HepG2 (cell line): ENCODE data around the gene KCNIP3. TPM values are rescaled to one million over a fixed set of nuclear protein-coding genes. Genes with fewer than 3 reads are reported as not detected.

Experiments
- ATAC-seq: fragments of 200-7000 bp; cut with Tn5 transposase; 3 replicates; pipeline ENCODE4 v1.9.1; 2020; ENCODE audit warnings: mild to moderate bottlenecking, moderate library complexity
- BruUV-seq: library from RNA; stranded (reverse); fragments of 400-500 nt; replicated peaks from 2 replicates; lab custom pipeline; 2021; lab: Mats Ljungman, UMichigan
- CTCF ChIA-PET: fragments of 300-600 bp; formaldehyde crosslinking; extraction: SDS; loops from one replicate; lab custom pipeline; 2021; ENCODE audit warnings: low total read pairs, inconsistent platforms, low intra/inter-chr PET ratio; lab: Yijun Ruan, JAX
- POLR2A ChIA-PET: fragments of 350-600 bp; sonication (Branson Sonifier 250); formaldehyde crosslinking; loops from one replicate; lab custom pipeline; 2020; ENCODE audit warnings: antibody characterized with exemption, inconsistent platforms; lab: Yijun Ruan, JAX
- DNase-seq: peaks from one replicate; pipeline ENCODE4 v3.0.0-alpha.2; 2015; ENCODE audit warnings: low spot score
- FAIRE-seq: peaks from 3 replicates; lab custom pipeline; 2011; peaks lifted over from hg19 to GRCh38; lab: Jason Lieb, UNC
- H2AFZ ChIP-seq: one replicate; pipeline ENCODE4 v1.6.1; 2011; ENCODE audit warnings: low read length, inconsistent platforms
- H3K27ac ChIP-seq: fragments of 300-600 bp; 3 replicates; pipeline ENCODE4 v1.8.0; 2011; ENCODE audit warnings: mixed run types, mild to moderate bottlenecking, mixed read lengths, low read length, inconsistent platforms; ENCODE audit not compliant: insufficient read depth; ENCODE audit errors: extremely low read length
- H3K27me3 ChIP-seq, 2 experiments: fragments of 200-600 bp in 1 of 2; 2 replicates in 1 of 2; 3 replicates in 1 of 2; pipeline versions ENCODE4 v1.6.0 to v1.8.0; 2011; ENCODE audit warnings: low read length in 2 of 2, mild to moderate bottlenecking in 2 of 2, moderate library complexity in 2 of 2, inconsistent platforms in 1 of 2; ENCODE audit not compliant: insufficient read depth in 2 of 2, control insufficient read depth in 1 of 2
- H3K36me3 ChIP-seq, 2 experiments: fragments of 200-600 bp in 1 of 2; replicated peaks in 1 of 2; 2 replicates in 1 of 2; 3 replicates in 1 of 2; pipeline versions ENCODE4 v1.5.1 to v1.8.0; 2011; ENCODE audit warnings: low read length in 2 of 2, inconsistent platforms in 1 of 2; ENCODE audit not compliant: insufficient read depth in 2 of 2, control insufficient read depth in 1 of 2
- H3K4me1 ChIP-seq: 2 replicates; pipeline ENCODE4 v1.5.1; 2012; ENCODE audit warnings: low read length, inconsistent platforms; ENCODE audit not compliant: insufficient read depth
- H3K4me2 ChIP-seq: 2 replicates; pipeline ENCODE4 v1.6.0; 2011; ENCODE audit warnings: low read depth, low read length, inconsistent platforms
- H3K4me3 ChIP-seq, 3 experiments: fragments of 200-600 bp in 1 of 3; sonication (generic), shearing (Covaris generic) in 1 of 3; replicated peaks in 1 of 3; 2 replicates each; pipeline ENCODE4 v1.5.1; 2011 to 2016; ENCODE audit warnings: low read length in 3 of 3, inconsistent platforms in 2 of 3, low read depth in 2 of 3, mild to moderate bottlenecking in 2 of 3, control low read depth in 1 of 3, mixed read lengths in 1 of 3; ENCODE audit not compliant: insufficient read depth in 1 of 3
- H3K79me2 ChIP-seq: one replicate; pipeline ENCODE4 v1.6.1; 2011; ENCODE audit warnings: low read length, inconsistent platforms; ENCODE audit not compliant: insufficient read depth
- H3K9ac ChIP-seq: 2 replicates; pipeline ENCODE4 v1.6.0; 2011; ENCODE audit warnings: mild to moderate bottlenecking, low read depth, low read length, inconsistent platforms; ENCODE audit not compliant: insufficient read depth
- H3K9me3 ChIP-seq: 2 replicates; pipeline ENCODE4 v1.5.1; 2012; ENCODE audit warnings: mild to moderate bottlenecking, low read length
- H4K20me1 ChIP-seq: 2 replicates; pipeline ENCODE4 v1.6.0; 2011; ENCODE audit warnings: inconsistent platforms, mild to moderate bottlenecking, low read length, moderate library complexity; ENCODE audit not compliant: insufficient read depth
- CBX1 ChIP-seq: IDR thresholded peaks from one replicate; pipeline ENCODE4 v1.6.1; 2016; ENCODE audit warnings: antibody characterized with exemption, low read depth
- CEBPB ChIP-seq: IDR thresholded peaks from 2 replicates; pipeline ENCODE4 v1.6.1; 2011; ENCODE audit warnings: low read depth, low read length, improper control_type of control experiment, borderline replicate concordance
- HNF4A ChIP-seq: sonication (generic); formaldehyde crosslinking; IDR thresholded peaks from 2 replicates; pipeline ENCODE4 v1.4.0; 2020; ENCODE audit warnings: missing genetic modification reagents
- JUN ChIP-seq: sonication (generic); formaldehyde crosslinking; IDR thresholded peaks from 2 replicates; pipeline ENCODE4 v1.4.0; 2020; ENCODE audit warnings: mild to moderate bottlenecking, missing genetic modification reagents
- KLF13 ChIP-seq: sonication (generic); formaldehyde crosslinking; IDR thresholded peaks from 2 replicates; pipeline ENCODE4 v1.4.0; 2020; ENCODE audit warnings: mild to moderate bottlenecking, missing genetic modification reagents
- REPIN1 ChIP-seq: sonication (generic); formaldehyde crosslinking; IDR thresholded peaks from 2 replicates; pipeline ENCODE4 v1.8.0; 2022; ENCODE audit warnings: missing genetic modification reagents, low read depth, mild to moderate bottlenecking, borderline replicate concordance
- SIN3B ChIP-seq: fragments of 150-350 bp; IDR thresholded peaks from 2 replicates; pipeline ENCODE4 v1.6.1; 2014; ENCODE audit warnings: low read length
- TFDP1 ChIP-seq: IDR thresholded peaks from 2 replicates; pipeline ENCODE4 v1.6.1; 2016; ENCODE audit warnings: missing compliant biosample characterization, missing genetic modification reagents, borderline replicate concordance
- ZFP37 ChIP-seq: sonication (generic); formaldehyde crosslinking; IDR thresholded peaks from 2 replicates; pipeline ENCODE4 v1.4.0; 2020; ENCODE audit warnings: missing genetic modification reagents, borderline replicate concordance
- ZNF12 ChIP-seq: sonication (generic); formaldehyde crosslinking; IDR thresholded peaks from 2 replicates; pipeline ENCODE4 v1.5.0; 2020; ENCODE audit warnings: missing genetic modification reagents
- WGBS: methylation state at CpG from one replicate; pipeline ENCODE4 v1.1.6; 2017; ENCODE audit warnings: low lambda C conversion rate; 5-methylcytosine and 5-hydroxymethylcytosine counted together
- in situ Hi-C: cut with HindIII; loops from 2 replicates; pipeline ENCODE4 v1.10.0; 2017; ENCODE audit warnings: low pct_unique_long_range_greater_than_20kb; ENCODE audit not compliant: extremely low pct_ligation_motif_present
- intact Hi-C: fragments of 100-400 bp; cut with micrococcal nuclease; formaldehyde crosslinking; loops from one replicate; pipeline ENCODE4 v1.10.0; 2022; ENCODE audit not compliant: unreplicated experiment
- polyA plus RNA-seq, 8 experiments: library from polyadenylated mRNA; depleted of rRNA in 3 of 8; stranded (reverse) in 7 of 8; unstranded in 1 of 8; fragments of >200 nt; fragmentation: Illumina TruSeq in 4 of 8; extraction: Trizol in 4 of 8; gene quantifications; 2 replicates each; pipeline versions ENCODE4 v1.2.1 to v1.2.3, GENCODE V29; 2011 to 2016; ENCODE audit warnings: low read depth in 4 of 8, missing spikeins in 1 of 8, mixed read lengths in 1 of 8; ENCODE audit not compliant: insufficient read depth in 1 of 8
- total RNA-seq, 5 experiments: library from RNA; depleted of rRNA; stranded (reverse); fragments of >200 nt; fragmentation: Illumina TruSeq; extraction: Trizol; gene quantifications; 2 replicates each; pipeline ENCODE4 v1.2.3, GENCODE V29; 2016; ENCODE audit warnings: low read depth in 1 of 5
- TF ChIP-seq, protein P1 (sequence below): sonication (generic); formaldehyde crosslinking; IDR thresholded peaks from 2 replicates; pipeline ENCODE4 v1.4.0; 2020; ENCODE audit warnings: missing genetic modification reagents

Gene KCNIP3
- total and polyA plus RNA-seq, 2 of the 13 experiments (the other 11 are each of a cell fraction or from before 2014, with no cell fraction given): not detected

GRCh38 chr2:95310216-95310615 lies 13.1 kb downstream of the KCNIP3 start:
- BruUV-seq: no TSS peak
- peaks cover 5 to 46% of the 10 kb centered on the region in 2 experiments; a peak in 4 of 5 replicates for H3K27me3 ChIP-seq
- no peaks in the 10 kb centered on the region for H3K79me2 ChIP-seq
- ChIA-PET POLR2A (no interaction called here), CTCF (no interaction called here)
- no peak for ATAC-seq
- no peak overlapping the region for H3K27ac ChIP-seq
- no peak overlapping the region for H3K9ac ChIP-seq
- intact Hi-C loops: no loop called here
- H4K20me1 ChIP-seq: no peaks in the 10 kb centered on the region; the same call in 1 of the 2 replicates
- TF ChIP-seq ZNF12 (CRISPR knock-in tag): no peak
- TF ChIP-seq SIN3B: no peak
- no peak for TF ChIP-seq TFDP1
- no peak for TF ChIP-seq ZFP37
- no peak for TF ChIP-seq CBX1
- TF ChIP-seq REPIN1: no peak
- TF ChIP-seq KLF13: no peak
- TF ChIP-seq HNF4A (CRISPR knock-in tag): no peak
- no peak for TF ChIP-seq JUN
- TF ChIP-seq CEBPB: no peak
- TF ChIP-seq, protein P1, sequence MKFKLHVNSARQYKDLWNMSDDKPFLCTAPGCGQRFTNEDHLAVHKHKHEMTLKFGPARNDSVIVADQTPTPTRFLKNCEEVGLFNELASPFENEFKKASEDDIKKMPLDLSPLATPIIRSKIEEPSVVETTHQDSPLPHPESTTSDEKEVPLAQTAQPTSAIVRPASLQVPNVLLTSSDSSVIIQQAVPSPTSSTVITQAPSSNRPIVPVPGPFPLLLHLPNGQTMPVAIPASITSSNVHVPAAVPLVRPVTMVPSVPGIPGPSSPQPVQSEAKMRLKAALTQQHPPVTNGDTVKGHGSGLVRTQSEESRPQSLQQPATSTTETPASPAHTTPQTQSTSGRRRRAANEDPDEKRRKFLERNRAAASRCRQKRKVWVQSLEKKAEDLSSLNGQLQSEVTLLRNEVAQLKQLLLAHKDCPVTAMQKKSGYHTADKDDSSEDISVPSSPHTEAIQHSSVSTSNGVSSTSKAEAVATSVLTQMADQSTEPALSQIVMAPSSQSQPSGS (CRISPR knock-in tag): no peak
- TF ChIP-seq, all 625 proteins: peak for 0
- Histone ChIP-seq H3K4me2 (no peak overlapping the region), H2AFZ (no peak overlapping the region), H3K4me3 (no peak overlapping the region), H3K4me1 (peaks cover 14% of the 10 kb centered on the region), H3K36me3 (no peaks in the 10 kb centered on the region), H3K9me3 (no peaks in the 10 kb centered on the region)
- FAIRE-seq: no peak
- no peak for DNase-seq
- whole genome bisulfite sequencing: 25% methylated on average over 5 of the region's 8 CpGs
- in situ Hi-C loops: no loop called here
